HG03045 (cell line): ENCODE measurements around the gene ARHGAP23.
"Not testable (repeated sequence)": the region's sequence is repeated elsewhere in the genome, so short reads cannot be mapped to it uniquely, and the experiment has no call there.

Experiments used
- ATAC-seq: cut with Tn5 transposase; IDR thresholded peaks from one replicate; pipeline ENCODE4 v1.9.1; 2021; ENCODE audit warnings: mild to moderate bottlenecking, moderate library complexity; ENCODE audit not compliant: unreplicated experiment

ARHGAP23 gene

DNA sequence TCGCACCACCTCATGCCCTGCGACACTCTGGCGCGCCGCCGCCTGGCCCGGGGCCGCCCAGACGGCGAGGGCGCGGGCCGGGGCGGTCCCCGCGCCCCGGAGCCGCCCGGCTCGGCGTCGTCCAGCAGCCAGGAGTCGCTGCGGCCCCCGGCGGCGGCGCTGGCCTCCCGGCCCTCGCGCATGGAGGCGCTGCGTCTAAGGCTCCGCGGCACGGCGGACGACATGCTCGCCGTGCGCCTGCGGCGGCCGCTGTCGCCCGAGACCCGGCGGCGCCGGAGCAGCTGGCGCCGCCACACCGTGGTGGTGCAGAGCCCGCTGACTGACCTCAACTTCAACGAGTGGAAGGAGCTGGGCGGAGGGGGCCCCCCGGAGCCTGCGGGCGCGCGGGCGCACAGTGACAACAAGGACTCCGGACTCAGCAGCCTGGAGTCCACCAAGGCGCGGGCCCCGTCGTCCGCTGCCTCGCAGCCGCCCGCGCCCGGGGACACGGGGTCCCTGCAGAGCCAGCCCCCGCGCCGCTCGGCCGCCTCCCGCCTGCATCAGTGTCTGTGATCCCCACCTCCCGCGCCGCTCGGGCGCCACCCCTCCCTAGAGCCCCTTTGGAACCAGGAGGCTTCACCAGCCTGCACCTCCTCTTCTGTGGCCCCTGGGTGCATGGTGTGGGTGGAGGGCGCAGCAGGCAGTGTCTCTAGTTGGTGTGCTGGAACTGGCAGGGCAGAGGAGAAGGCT, 82.3 kb downstream of the ARHGAP23 start:
- ATAC-seq: no peak

DNA sequence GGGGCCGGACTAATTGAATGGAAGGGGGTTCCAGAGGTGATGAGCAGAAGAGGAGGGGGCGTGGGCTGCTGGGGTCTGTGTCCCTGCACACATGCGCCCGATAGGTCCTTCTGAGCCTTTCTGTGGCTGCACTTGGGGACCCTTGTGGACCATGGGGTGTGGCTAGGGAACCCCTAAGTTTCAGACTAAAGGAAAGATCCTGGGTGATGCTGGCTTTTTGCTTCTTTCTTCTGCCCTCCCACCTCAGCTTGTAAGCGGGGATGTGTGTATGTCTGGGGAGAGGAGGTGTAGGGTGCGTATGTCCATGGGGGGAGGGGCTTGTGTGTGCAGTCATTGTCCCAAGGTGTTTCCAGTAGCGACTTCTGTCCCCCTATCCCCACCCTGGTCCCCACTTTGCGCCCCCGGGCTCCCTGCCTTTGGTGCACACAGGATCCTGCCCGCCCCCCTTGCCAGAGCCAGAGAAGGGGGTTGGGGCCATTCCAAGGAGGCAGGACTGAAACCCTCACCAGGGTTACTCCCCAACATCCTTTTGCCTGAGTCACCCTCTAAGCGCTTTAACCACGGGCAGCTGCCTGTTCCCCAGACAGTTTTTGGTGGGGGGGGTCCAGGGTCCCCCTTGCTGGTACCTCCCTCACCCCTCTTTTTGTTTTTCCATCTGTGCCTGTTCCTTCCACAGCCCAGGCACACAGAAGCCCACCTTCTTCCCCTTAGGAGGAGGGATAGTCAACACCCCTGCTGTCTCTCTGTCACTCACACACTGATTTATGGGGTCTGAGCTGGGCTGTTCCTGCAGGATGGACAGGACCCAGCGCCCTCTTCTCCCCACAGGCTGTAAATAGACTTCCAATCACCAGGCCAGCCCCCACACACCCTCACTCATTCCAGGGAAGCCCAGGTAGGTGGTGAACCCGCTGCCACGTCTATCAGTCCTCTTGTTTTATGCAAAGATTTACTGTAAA, 83.2 kb downstream of the ARHGAP23 start:
- ATAC-seq: no peak

GRCh38 chr17:38512473-38513058, 84.3 kb downstream of the ARHGAP23 start:
- ATAC-seq: no peak

GRCh38 chr17:38526526-38526925, 98.3 kb downstream of the ARHGAP23 start:
- ATAC-seq: not testable (repeated sequence)

DNA sequence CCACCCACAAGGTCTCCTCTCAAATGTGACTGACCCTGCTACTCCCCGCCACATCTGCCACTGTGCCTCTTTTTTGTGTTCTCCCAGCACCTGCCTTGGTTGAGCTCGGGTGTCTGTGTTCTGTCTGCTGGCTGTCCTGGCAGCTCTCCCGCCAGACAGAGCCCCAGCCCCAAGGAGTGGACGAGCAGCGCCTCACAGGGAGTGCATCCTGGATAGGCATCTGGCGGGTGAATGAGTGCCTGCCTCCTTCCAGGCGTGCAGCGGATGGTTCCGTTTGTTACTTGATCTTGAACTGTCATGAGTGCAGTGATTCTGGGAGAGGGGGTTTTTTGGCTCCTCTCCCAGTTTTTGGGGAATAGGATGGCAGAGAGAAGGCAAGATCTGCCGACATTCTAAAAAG, 99.9 kb downstream of the ARHGAP23 start:
- ATAC-seq: not testable (repeated sequence)

DNA sequence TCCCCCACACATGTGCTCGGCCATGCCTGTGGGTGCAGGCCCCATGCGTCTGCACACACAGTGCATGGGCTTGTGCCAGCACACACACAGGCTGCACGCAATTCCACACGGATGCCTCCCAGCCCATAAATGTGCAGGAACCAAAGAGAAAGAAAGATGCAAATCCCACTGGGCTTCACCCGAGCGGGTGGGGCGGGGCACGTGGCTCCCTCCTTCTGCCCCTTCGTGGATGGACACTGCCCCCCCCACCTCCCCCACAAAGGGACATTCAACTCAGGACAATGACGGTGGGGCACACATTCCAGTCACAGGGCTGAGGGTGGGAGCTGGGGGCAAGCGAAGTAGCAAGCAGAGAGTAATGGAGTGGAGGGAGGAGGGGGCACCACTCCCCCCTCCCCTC, 102.6 kb downstream of the ARHGAP23 start:
- ATAC-seq: not testable (repeated sequence)

- ATAC-seq: not testable (repeated sequence)
Measured at GRCh38 chr17:38531761-38532160, 103.5 kb downstream of the ARHGAP23 start.

DNA sequence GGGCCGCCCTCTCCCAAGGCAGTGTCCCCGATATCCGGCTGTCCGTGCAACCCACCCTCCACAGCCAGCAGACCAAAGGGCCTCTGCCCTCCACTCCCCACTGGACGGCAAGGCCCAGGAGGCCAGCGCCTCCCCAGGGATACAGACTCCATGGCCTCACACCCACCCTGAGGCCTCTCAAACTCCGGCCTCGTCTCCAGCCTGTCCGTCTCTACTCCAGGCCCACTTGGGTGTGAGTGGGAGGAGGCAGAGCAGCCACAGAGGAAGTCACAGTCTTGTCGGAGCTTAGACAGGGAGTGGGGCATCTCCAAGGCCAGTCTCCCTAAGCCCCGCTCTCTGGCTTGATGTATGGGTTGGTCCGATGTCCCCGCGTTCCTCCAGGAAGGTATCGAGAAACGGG, 104.2 kb downstream of the ARHGAP23 start:
- ATAC-seq: no peak

DNA sequence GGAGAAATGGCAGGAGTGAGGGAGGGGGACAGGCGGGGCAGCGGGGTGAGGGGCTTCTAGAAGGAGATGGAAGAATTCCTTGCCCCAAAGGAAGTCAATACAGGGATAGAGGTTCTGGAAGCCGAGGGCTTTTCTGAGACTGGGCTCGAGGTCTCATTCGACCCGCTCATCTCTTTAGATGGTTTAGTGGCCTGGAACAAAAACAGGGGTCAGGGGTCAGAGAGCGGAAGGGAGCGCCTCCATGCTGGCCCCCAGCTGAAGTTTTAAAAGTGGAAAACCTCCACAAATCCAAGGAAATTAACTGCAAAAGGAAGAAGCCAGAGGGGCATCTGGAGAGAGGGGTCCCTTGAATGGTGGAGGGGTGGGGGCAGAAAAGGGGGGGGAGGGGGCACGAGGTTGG, 105.0 kb downstream of the ARHGAP23 start:
- ATAC-seq: no peak

DNA sequence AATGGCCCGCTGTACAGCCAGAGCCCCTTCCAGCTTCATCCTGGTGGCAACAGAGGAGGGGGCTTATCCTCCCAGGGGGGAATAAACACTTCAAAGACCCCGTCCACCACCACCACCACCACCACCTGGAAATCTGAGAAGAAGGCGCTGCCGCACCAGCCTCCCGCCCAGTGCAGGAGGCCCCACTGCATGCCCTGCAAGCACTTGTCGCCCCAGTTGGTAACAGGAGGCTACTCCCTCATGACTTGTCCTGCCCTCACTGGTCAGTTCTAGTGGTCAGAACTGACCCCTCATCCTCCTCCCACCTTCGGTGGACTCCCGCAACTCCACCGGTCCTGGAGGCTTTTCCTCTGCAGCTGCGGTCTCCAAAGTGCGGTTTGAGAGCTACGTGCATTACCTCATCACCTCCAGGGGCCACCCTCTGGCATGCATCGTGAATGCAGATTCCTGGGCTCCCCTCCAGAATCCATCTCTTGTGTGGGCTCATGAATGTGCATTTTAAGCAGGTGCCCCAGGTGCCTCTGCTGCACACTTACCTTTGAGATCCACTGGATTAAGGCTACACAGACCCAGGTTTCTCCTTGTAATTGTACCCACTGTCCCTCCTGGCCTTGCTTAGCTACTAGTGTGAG, 105.7 kb downstream of the ARHGAP23 start:
- no peak for ATAC-seq

DNA sequence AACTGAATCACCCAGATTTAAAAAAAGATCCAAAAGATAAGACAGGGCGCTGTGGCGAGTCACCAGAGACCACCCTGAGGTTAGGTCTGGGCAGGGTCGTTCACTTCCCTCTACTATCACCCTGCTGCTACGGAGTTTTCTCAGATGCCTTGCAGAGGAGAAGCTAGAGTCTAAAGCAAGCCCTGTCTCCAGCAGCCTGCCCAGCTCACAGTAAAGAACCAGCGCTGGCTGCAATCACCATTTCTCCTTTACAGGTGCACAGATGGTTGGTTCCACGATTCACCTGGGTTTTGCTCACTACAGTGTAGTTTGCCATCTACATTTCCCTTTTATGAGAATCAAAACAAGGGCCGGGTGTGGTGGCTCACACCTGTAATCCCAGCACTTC, 106.2 kb downstream of the ARHGAP23 start:
- no peak for ATAC-seq

DNA sequence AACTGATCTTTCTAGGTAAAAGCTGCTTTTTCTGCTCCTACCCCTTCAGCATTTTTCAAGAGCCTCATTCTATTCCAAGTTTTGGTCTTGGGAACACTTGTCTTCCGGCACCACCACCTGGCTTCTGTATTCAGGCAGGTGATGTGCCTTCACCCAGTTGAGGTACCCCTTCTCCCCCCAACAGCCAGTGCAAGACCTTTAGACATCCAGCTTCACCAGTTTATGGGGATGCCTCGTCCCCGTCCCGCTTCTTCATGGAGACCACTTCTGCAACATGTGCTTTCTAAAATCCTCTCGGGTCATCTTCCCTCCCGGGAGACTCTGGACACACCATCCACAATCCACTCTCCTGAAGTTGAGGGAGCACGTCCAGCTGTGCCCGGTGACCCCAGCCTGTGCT, 107.6 kb downstream of the ARHGAP23 start:
- no peak for ATAC-seq

GRCh38 chr17:38536661-38537060, 108.4 kb downstream of the ARHGAP23 start:
- ATAC-seq: no peak

DNA sequence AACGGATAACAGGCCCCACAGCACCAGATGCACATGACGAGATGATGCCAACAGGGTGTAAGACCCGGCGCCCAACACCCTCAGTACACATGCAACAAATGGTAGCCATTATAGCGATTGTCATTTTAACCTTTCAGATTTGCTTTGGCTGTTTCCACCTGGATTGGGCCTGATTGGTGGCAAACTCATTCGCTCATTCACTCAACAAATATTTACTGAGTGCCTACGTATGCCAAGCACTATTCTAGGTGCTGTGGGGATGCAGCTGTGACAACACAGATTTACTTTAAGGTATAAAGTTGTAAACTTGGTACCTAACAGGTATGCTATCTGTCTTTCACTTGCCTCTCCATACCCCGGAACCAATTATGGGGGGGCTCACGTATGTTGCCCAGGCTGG, 110.6 kb downstream of the ARHGAP23 start:
- no peak for ATAC-seq

DNA sequence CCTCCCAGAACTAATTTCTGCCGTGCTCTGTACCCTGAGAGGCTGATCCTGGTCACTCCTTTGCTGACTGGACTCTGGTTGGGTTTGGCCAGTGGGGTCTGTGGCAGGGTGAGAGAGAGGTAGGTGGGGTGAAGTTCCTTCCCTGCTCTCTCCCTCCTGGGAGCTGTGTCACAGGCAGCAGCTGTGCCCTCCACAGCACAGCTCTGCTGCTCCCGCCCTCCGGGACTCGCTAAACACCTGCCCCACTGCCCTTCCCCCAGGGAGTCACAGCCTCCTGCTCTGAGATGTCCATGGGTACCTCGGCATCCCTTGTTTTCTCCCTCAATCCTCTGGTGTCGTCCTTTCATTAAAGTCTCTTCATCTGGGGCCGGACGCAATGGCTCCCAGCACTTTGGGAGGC, 111.1 kb downstream of the ARHGAP23 start:
- no peak for ATAC-seq

DNA sequence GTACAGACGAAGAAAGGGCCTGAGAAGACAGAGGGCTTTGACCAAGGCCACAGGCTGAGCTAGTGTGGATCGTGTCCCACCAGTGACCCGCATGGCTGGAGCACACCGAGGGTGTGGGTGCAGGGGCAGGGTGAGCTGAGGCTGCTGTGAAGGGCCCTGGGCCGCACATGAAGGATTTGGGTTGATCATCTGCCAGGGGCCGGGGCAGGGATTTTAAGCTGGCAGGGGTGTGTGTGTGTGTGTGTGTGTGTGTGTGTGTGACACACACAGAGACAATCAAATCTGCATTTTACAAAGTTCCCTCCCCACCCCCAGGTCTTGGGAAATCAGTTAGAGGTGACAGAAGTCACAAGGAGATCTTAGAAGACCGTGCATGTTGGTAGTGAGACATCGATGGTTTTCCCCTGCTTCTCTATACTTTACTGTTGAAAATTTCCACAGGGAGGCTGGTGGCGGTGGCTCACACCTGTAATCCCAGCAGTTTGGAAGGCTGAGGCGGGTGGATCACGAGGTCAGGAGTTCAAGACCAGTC, 112.3 kb downstream of the ARHGAP23 start:
- ATAC-seq: no peak

DNA sequence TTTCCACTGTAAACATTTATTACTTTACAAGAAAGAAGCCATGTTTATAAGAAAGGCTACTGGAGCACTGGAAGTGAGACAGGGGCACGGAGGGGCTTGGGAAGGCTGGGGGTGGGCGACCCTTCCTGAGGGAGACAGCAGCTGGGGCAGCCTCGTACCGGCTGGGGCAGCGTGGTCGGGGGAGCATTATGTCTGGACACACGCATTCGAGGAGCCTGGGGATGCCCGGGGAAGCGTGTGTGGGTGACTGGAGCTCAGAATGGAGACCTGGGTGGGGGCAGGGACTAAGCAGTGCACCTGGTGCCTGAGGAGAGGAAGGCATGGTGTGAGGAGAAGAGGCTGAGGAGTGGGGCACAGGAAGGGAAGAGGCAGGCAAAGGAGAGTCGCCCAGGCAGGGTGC, 113.0 kb downstream of the ARHGAP23 start:
- ATAC-seq: no peak

- no peak for ATAC-seq
Measured at GRCh38 chr17:38542286-38542685, 114.0 kb downstream of the ARHGAP23 start.

- ATAC-seq: no peak
Measured at GRCh38 chr17:38543403-38544174, 115.3 kb downstream of the ARHGAP23 start.

GRCh38 chr17:38544175-38544838, 116.0 kb downstream of the ARHGAP23 start:
- ATAC-seq: no peak
